ENCODE data around the gene CATSPER1.

GRCh38 chr11:66008095-66008467, 18.2 kb downstream of the CATSPER1 start:
- no peak for TF ChIP-seq CTCF (IDR thresholded peaks at IDR 0.05)
- TF ChIP-seq POLR2A (IDR thresholded peaks at IDR 0.05): no peak
